Neutrophil (primary cell): ENCODE results near the gene DIP2C.
"Not testable (repeated sequence)": the region's sequence is repeated elsewhere in the genome, so short reads cannot be mapped to it uniquely, and the experiment has no call there.

Experiments used
- H3K27ac ChIP-seq: fragments of 200-600 bp; sonication (generic); 2 replicates; pipeline ENCODE4 v1.5.1; 2016; ENCODE audit warnings: mild to moderate bottlenecking, moderate library complexity
- H3K27me3 ChIP-seq: fragments of 200-600 bp; sonication (generic); 2 replicates; pipeline ENCODE4 v1.6.0; 2016; ENCODE audit warnings: mild to moderate bottlenecking
- H3K36me3 ChIP-seq: fragments of 200-600 bp; sonication (generic); 2 replicates; pipeline ENCODE4 v1.5.1; 2017
- H3K4me1 ChIP-seq, 2 experiments: fragments of 200-600 bp in 1 of 2; sonication (generic) in 1 of 2; 1 replicate in 1 of 2; 2 replicates in 1 of 2; pipeline versions ENCODE4 v1.5.1 to v1.6.1; 2013 to 2016; ENCODE audit warnings: low read depth in 1 of 2, low read length in 1 of 2, mild to moderate bottlenecking in 1 of 2, moderate library complexity in 1 of 2; ENCODE audit not compliant: control insufficient read depth in 1 of 2, insufficient read depth in 1 of 2
- H3K4me3 ChIP-seq, 2 experiments: fragments of 200-600 bp in 1 of 2; sonication (generic) in 1 of 2; 1 replicate in 1 of 2; 2 replicates in 1 of 2; pipeline ENCODE4 v1.5.1; 2013 to 2016; ENCODE audit warnings: low read depth in 1 of 2, low read length in 1 of 2, mild to moderate bottlenecking in 1 of 2, moderate library complexity in 1 of 2
- H3K9me3 ChIP-seq: fragments of 200-600 bp; sonication (generic); 2 replicates; pipeline ENCODE4 v1.5.1; 2016
- CTCF ChIP-seq: fragments of 200-600 bp; sonication (generic); IDR thresholded peaks from 2 replicates; pipeline ENCODE4 v1.5.1; 2016; ENCODE audit warnings: antibody characterized with exemption

Gene DIP2C

GRCh38 chr10:586151-586550, 103.3 kb downstream of the DIP2C start:
- no peaks in the 10 kb centered on the region for H3K4me1 ChIP-seq
- no peak for TF ChIP-seq CTCF
- no peaks in the 10 kb centered on the region for H3K36me3 ChIP-seq
- no peak overlapping the region for H3K4me3 ChIP-seq
- H3K27ac ChIP-seq, result no peak overlapping the region
- H3K27me3 ChIP-seq, result peaks cover 5% of the 10 kb centered on the region
- H3K9me3 ChIP-seq, result no peaks in the 10 kb centered on the region

GRCh38 chr10:585502-585901, 104.0 kb downstream of the DIP2C start:
- H3K4me1 ChIP-seq, result no peaks in the 10 kb centered on the region
- H3K9me3 ChIP-seq, result no peaks in the 10 kb centered on the region
- no peak for TF ChIP-seq CTCF
- no peaks in the 10 kb centered on the region for H3K27me3 ChIP-seq
- no peak overlapping the region for H3K4me3 ChIP-seq
- H3K36me3 ChIP-seq, result no peaks in the 10 kb centered on the region
- no peak overlapping the region for H3K27ac ChIP-seq

- not testable (repeated sequence) for H3K27ac ChIP-seq, H3K36me3 ChIP-seq, H3K4me3 ChIP-seq, H3K4me1 ChIP-seq, H3K27me3 ChIP-seq, H3K9me3 ChIP-seq
Observed at GRCh38 chr10:584497-585290, 104.8 kb downstream of the DIP2C start.

- Histone ChIP-seq H3K9me3 (no peaks in the 10 kb centered on the region), H3K27me3 (no peaks in the 10 kb centered on the region), H3K36me3 (no peaks in the 10 kb centered on the region), H3K27ac (no peak overlapping the region), H3K4me3 (no peak overlapping the region), H3K4me1 (no peaks in the 10 kb centered on the region)
- no peak for TF ChIP-seq CTCF
Observed at GRCh38 chr10:583433-583832, 106.0 kb downstream of the DIP2C start.

- no peaks in the 10 kb centered on the region for H3K27me3 ChIP-seq
- no peak for TF ChIP-seq CTCF
- no peaks in the 10 kb centered on the region for H3K36me3 ChIP-seq
- no peak overlapping the region for H3K27ac ChIP-seq
- no peaks in the 10 kb centered on the region for H3K9me3 ChIP-seq
- H3K4me1 ChIP-seq, result no peaks in the 10 kb centered on the region
- H3K4me3 ChIP-seq, result no peak overlapping the region
Observed at GRCh38 chr10:581776-582330, 107.6 kb downstream of the DIP2C start.

GRCh38 chr10:580778-581177, 108.7 kb downstream of the DIP2C start:
- H3K9me3 ChIP-seq, result no peaks in the 10 kb centered on the region
- no peaks in the 10 kb centered on the region for H3K36me3 ChIP-seq
- no peak for TF ChIP-seq CTCF
- no peak overlapping the region for H3K4me3 ChIP-seq
- H3K27ac ChIP-seq, result no peak overlapping the region
- no peaks in the 10 kb centered on the region for H3K4me1 ChIP-seq
- H3K27me3 ChIP-seq, result no peaks in the 10 kb centered on the region
